ENCODE data around the gene CD80. TPM values are rescaled to one million over a fixed set of nuclear protein-coding genes. Genes with fewer than 3 reads are reported as not detected.

CD80 gene
- total and polyA plus RNA-seq, 7 donors, result 0.06 to 0.22 (median 0.07) TPM; not detected in 4

Other genes starting within 250 kb of the CD80 start
- 10 to 100 TPM in 2 of 4 donors, 1 to 10 TPM in 2; 7.5 to 15.6 (median 10.1) TPM for gene TMEM39A, start 96.0 kb downstream of the CD80 start, total RNA-seq
- 10 to 100 TPM in 2 of 3 donors, 1 to 10 TPM in 1; 6.0 to 13.0 (median 11.0) TPM for gene TMEM39A, start 96.0 kb downstream of the CD80 start, polyA plus RNA-seq
- gene POGLUT1, start 90.7 kb downstream of the CD80 start, total RNA-seq, result 1 to 10 TPM; 3.8 to 5.4 (median 4.4) TPM
- gene POGLUT1, start 90.7 kb downstream of the CD80 start, polyA plus RNA-seq, result 1 to 10 TPM; 3.1 to 4.3 (median 3.3) TPM
- gene TIMMDC1, start 61.1 kb downstream of the CD80 start, total RNA-seq, result 100 to 1,000 TPM; 147 to 198 (median 182) TPM
- gene TIMMDC1, start 61.1 kb downstream of the CD80 start, polyA plus RNA-seq, result 100 to 1,000 TPM in 2 of 3 donors, 10 to 100 TPM in 1; 98.8 to 311 (median 197) TPM
- 10 to 100 TPM; 12.6 to 16.9 (median 14.5) TPM for gene ADPRH, start 19.9 kb upstream of the CD80 start, total RNA-seq
- gene ADPRH, start 19.9 kb upstream of the CD80 start, polyA plus RNA-seq, result 10 to 100 TPM in 2 of 3 donors, 1 to 10 TPM in 1; 5.2 to 16.6 (median 15.0) TPM
- 10 to 100 TPM in 1 of 4 donors, 1 to 10 TPM in 3; 2.3 to 11.7 (median 5.8) TPM for gene PLA1A, start 38.3 kb upstream of the CD80 start, total RNA-seq
- 1 to 10 TPM; 1.1 to 2.5 (median 2.4) TPM for gene PLA1A, start 38.3 kb upstream of the CD80 start, polyA plus RNA-seq
- gene POPDC2, start 101.0 kb upstream of the CD80 start, total RNA-seq, result 100 to 1,000 TPM; 103 to 205 (median 149) TPM
- 100 to 1,000 TPM in 1 of 3 donors, 10 to 100 TPM in 2; 30.7 to 140 (median 75.8) TPM for gene POPDC2, start 101.0 kb upstream of the CD80 start, polyA plus RNA-seq
- gene COX17, start 117.8 kb upstream of the CD80 start, total RNA-seq, result 100 to 1,000 TPM in 3 of 4 donors, 10 to 100 TPM in 1; 89.5 to 180 (median 127) TPM
- gene COX17, start 117.8 kb upstream of the CD80 start, polyA plus RNA-seq, result 100 to 1,000 TPM; 166 to 330 (median 304) TPM
- under 1 TPM in 3 of 4 donors, not detected in 1; 0.52 to 0.88 (median 0.57) TPM for gene CFAP91, start 143.4 kb upstream of the CD80 start, total RNA-seq
- gene CFAP91, start 143.4 kb upstream of the CD80 start, polyA plus RNA-seq, result under 1 TPM; 0.09 to 0.72 (median 0.13) TPM
- gene NR1I2, start 222.5 kb upstream of the CD80 start, total RNA-seq, result not detected
- under 1 TPM in 2 of 3 donors, not detected in 1; 0.03 to 0.05 TPM for gene NR1I2, start 222.5 kb upstream of the CD80 start, polyA plus RNA-seq